Nucleus accumbens (tissue), 56 donors: ENCODE results near the gene ENTPD6.
A peak's percentile ranks its signal among the peaks of the same experiment; 100 is the strongest.
"Not testable (repeated sequence)": the region's sequence is repeated elsewhere in the genome, so short reads cannot be mapped to it uniquely, and the experiment has no call there.

Source experiments
- DNase-seq, 56 donors: peaks; one replicate each; lab custom pipeline; 2025; lab: John Stamatoyannopoulos, UW

ENTPD6 gene

DNA sequence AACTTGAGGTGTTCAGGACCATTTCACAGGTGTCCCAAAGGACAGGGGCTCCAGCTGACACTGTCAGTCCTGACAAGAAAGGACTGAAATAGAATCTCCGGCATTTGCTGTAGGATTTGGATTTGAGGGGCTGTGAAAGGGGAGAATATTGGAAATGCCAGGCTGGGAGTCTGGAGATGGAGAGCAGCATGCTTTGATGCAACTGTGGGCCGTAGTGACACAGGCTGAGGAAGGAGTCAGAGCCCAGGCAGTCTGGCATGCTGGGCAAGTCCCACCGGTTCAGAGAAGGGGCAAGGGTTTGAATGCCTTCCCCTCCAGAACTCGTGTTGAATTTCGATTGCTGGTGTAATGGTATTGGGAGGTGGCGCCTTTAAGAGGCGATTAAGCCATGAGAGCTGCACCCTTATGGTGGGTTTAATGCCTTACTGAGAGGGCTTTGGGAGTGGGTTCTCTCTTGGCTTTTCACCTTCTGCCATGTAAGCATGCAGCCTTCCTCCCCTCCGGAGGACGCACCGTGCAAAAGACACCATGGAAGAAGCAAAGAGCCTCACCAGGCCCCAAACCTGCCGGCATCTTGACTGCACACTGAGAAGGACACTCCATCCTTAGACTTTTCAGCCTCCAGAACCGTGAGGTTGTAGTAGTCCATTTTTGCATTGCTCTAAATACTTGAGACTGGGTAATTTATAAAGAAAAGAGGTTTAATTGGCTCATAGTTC, 43.0 kb downstream of the ENTPD6 start:
- DNase-seq, result no peak

DNA sequence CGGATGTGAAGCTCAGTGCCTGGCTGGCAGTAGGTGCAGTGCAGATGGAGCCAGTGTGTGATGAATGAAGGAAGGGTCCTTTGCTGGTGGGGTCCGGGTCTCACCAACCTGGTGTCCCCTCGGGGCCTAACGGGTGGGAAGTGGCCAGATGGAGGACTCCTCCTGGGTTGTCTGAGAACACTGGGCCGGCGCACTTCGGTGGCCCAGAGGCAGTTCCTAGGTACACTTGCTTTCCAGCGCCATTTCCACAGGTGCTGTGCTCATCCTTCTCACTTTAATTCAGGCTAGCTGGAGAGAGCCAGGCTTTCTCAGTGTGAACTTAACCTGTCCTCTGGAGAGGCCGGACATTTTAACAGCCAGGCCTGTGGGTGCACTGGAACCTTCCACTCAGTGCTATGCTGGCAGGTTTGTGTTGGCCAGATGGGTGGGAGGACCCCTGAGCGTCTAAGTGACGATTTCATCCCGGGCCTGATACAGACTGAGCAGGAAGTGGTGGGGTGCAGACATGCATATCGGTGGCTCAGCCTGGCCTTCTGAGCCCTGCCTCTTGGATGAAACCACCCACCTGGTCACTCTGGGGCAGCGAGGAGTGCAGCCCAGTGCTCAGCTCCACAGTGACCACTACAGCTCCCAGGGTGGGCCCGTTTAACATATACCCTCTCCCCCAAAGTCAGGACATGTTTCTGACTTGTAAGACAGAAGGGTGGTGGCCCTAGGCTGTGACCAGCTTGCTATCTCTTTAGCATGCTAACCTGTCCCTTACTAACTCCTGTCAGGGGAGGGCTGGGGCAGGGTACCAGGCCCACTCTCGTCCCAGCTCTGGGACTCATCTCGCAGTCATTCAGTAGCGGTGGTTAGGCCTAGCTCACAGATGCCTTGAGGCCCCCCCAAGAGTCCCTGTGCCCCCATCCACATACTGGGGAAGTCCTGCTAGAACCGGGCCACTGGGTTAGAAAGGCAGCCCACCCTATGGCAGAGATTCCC, 44.2 kb downstream of the ENTPD6 start:
- no peak for DNase-seq

DNA sequence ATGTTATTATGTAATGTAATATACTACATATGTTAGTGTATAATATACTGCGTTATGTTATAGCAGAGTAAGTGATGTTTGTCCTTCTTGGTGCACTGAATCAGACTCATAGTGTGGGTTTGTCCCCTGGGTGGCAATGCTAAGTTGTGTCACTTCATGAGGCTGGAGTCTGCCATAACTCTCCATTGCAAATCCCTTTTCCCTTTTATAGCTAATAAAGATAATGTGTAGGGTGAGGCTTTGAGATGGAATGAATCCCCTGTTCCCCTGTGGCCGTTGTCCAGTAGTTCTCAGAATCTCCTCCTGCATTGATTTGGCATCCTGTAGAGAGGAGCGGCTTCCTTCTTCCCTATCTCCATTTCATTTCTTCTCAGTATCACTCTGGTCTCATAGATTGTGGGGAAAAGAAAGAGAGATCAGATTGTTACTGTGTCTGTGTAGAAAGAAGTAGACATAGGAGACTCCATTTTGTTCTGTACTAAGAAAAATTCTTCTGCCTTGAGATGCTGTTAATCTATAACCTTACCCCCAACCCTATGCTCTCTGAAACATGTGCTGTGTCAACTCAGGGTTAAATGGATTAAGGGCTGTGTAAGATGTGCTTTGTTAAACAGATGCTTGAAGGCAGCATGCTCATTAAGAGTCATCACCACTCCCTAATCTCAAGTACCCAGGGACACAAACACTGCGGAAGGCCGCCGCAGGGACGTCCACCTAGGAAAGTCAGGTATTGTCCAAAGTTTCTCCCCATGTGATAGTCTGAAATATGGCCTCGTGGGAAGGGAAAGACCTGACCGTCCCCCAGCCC, 45.5 kb downstream of the ENTPD6 start:
- not testable (repeated sequence) for DNase-seq

DNA sequence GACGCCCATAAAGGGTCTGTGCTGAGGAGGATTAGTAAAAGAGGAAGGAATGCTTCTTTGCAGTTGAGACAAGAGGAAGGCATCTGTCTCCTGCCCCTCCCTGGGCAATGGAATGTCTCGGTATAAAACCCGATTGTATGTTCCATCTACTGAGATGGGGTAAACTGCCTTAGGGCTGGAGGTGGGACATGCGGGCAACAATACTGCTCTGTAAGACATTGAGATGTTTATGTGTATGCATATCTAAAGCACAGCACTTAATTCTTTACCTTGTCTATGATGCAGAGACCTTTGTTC, 46.1 kb downstream of the ENTPD6 start:
- not testable (repeated sequence) for DNase-seq

DNA sequence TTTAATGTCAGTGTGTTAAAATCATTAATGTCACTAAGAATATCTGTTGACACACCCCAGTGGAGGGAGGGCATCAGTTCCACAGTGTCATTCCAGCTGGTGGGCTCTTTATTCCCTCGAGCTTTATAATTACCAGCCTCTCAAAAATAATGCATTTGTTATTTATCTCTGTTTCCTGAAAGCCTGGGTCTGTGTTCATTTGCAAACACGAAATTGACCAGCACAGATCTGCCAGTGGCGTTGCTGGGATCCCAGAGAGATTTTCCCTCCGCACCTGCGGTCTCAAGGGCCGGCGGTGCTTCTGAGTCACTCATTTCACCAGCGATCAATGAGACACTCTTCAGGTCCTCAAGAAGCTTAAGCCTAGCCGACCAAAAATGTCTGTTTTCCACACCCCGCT, 46.7 kb downstream of the ENTPD6 start:
- no peak for DNase-seq

DNA sequence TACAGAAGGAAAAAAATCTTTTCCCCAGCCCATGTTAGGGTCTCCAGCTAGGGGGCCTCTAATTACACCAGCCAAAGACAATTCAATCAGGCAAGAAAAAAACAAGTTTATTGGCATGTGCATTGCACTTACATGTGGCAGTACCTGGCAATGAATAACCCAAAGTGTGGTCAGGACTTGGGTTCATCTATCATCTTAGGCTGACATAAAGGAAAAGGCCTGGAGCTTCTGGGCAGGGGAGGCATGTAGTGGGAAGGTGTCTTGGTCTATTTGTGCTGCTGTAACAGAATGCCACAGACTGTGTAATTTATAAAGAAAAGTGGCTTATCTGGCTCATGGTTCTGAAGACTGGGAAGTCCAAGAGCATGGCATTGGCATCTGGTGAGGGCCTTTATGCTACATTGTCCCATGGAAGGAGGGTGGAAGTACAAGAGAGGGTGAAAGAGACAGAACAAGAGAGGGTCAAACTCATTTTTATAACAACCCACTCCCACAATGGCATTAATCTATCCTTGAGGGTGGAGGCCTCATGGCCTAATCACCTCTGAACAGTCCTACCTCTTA, 48.0 kb downstream of the ENTPD6 start:
- DNase-seq, result no peak

DNA sequence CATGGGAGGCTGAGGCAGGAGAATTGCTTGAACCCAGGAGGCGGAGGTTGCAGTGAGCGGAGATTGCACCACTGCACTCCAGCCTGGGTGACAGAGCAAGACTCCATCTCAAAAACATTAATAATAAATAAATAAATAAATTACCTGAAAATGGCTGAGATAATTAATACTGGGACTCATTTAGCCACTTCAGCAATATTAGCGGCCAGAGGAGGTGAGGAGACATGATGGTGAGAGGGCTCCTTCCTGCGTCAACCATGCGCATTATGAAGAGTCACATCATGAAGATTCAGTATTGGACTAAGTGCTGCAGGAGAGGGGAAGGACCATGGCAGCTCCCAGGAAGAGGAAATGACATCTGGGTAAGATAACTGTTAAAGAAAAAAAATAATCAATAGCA, 49.5 kb downstream of the ENTPD6 start:
- DNase-seq, result no peak

DNA sequence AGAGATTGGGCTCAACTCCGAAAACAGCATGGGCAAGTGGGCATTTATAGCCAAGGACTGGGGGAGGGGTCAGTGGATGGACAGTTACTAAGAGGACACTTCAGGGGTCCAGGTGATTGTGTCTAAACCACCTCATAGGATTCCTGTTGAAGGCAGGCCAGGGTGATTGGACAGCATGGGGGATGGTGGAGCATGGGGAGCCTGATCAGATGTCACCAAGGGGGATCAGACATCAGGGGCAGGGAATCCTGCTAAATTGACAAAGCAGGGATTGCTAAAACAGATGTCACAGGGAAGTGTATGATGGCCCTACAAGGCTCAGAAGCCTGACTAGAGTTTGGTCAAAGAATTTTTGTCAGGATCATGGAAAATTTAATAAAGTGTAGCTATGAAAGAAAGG, 49.9 kb downstream of the ENTPD6 start:
- no peak for DNase-seq

DNA sequence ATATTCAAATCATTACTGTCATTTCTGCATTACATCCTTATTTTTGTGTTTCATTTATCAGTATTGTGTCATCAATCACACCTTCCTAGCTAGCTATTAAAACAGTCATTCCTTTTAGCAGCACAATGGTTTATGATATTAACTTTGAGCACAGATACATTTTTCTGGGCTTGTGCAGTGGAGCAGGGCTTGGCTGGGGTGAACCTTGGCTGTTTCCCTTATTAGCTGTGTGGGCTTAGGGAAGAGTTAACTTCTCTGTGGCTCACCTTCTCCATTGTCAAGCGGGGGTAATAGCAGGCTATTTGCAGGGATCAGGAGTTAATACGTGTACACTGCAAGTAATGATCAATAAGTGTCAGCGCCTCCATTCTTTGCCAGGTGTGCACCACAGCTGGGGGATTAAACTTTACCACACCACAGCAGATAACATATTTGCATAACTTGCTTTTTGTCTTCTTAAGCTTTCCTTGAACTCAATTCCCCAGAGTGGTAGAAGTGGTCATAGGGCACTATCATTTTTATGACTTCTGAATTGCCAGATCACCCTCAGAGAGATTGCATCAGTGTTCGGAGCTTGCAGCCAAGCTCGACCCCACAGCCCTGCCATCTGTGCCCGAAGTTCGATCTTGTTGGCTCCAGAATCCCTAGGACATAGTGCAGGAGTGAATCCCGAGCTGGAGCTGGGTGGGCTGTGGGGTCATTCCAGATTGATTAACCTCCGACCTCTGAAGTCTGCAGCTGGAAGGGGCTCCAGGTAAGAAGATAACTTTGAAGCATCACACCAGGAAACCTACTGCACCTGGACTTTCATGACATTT, 50.9 kb downstream of the ENTPD6 start:
- DNase-seq, result no peak

DNA sequence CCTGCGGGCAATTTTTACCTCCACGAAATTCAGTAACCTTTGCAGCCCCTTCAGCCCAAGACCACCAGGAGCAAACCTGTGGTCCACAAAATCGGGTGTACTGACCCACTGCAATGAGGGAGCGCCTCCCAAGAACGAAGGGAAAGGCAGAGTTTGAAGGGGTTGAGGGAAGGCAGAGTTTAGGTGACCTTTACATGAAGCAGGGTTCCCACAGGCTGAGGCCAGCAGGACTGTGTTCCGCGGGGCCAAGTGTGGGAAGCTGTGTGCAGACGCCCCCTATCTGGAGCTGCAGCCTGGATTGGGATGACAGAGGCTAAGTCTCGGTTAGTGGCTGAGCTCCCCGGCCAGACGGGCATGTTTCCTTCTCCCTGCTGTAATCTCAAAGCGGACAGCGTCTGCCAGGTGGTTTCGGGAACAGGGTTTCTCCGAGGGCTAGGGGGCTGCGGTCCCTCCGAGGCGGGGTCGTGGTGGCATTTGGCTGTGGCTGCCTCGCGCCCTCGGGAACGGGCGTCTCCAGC, 51.5 kb downstream of the ENTPD6 start:
- peak in 42 of 56 donors; percentile 17 to 78 (median 52) for DNase-seq

DNA sequence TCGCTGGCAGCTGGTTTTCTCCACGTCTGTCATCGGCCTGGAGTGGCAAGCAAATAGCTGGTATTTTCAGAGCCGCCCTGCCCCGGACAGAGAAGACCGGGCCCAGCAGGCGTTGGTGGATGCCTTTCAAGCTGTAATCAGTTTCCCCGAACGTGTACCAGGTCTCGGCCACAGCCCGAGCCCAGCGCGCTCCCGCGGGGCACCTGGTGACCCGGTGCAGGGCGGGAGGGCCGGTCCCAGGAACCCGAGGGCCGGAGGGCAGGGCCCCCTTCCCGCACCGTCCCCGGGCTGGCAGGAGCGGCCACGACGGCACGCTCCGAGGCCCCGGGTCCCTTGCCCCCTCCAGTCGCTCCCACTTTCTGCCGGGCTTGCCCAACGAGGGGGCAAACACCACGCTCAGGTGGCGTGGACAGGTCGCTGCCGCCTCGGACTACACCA, 52.0 kb downstream of the ENTPD6 start:
- peak in 2 of 56 donors; percentile 58 to 64 for DNase-seq

DNA sequence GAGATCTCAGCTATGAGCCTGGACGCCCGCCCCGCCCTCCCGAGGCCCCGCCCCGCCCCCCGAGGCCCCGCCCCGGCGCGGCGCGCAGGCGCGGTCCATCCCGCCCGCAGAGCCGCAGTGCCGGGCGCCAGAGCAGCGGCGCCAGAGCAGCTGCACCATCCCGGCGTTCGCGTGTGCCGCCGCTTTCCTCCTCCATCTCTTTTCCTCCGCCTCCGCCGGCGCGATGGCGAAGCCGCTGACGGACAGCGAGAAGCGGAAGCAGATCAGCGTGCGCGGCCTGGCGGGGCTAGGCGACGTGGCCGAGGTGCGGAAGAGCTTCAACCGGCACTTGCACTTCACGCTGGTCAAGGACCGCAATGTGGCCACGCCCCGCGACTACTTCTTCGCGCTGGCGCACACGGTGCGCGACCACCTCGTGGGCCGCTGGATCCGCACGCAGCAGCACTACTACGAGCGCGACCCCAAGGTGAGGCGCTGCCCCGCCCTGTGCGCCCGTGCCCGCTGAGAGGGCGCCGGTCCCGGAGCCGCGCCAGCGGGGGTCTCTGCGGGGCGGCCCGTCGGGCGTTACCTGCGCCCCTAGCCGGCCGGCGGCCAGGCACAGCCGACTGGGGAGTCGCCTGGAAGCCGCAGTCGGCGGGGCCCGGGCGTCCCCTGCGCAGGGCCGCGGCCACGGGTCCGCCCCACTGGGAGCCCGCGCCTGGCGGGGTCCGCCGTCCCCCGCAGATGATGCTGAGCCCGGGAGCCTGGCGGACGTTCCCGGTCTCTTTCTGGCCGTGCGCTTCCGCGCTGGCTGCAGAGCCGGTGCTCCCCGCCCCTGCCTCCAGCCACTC, 52.7 kb downstream of the ENTPD6 start, which contains the start of gene PYGB:
Gene PYGB (plus strand): TSS at position 130 of the 830 bp plus-strand sequence. CDS start 94 bp downstream, at position 224.
- DNase-seq, result peak in 53 of 56 donors; percentile 37 to 89 (median 77)

DNA sequence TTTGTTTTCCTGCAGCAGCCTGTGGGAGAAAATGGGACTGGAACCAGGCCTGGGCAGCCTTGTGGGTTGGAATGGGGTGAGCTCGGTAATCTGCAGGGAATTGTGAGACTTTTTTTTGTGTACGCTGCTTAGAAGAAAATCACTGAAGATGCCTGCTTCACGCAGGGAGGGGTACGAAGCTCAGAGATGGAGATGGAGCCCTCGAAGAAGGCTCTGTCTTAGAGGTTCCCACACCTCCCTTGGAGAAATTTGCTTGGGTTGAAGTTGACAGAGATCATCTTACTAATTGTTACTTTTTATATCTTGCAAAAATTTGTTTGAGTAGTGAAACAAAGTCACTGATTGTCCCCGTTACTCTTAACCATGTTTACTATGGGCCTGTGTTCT, 53.3 kb downstream of the ENTPD6 start:
- DNase-seq, result peak in 7 of 56 donors; percentile 38 to 72 (median 48)

DNA sequence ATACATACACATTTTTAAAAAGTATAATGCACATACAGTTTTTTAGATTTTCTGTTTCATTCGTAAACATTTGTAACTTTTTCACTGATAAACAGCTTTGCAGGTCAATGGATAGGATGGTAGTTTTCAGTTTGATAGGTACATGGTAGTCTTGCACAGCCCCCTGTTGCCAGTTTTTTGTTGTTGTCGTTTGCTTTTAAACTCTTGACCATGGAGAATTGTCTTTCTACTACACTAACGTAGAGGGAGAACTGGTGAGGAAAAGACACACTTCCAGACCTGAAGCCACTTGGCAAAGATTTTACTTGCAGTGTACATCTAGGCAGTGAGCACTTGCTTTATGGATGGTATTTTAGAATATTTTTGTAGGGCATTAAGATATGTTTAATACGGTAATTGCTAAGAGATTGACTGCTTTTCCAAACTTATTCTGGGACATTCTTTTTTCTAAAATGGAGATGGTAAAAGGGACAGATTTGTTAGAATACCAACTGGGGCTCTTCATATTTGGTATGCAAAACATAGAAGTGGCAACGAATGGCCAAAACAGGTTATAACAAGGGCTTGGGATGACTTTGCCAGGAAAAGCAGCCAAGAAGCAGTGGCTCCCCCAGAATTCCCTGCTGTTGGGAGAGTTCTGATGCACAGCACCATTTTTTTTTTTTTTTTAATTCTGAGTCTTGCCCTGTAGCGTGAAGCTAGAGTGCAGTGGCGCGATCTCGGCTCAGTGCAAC, 53.9 kb downstream of the ENTPD6 start:
- DNase-seq, result peak in 12 of 56 donors; percentile 10 to 61 (median 28)

DNA sequence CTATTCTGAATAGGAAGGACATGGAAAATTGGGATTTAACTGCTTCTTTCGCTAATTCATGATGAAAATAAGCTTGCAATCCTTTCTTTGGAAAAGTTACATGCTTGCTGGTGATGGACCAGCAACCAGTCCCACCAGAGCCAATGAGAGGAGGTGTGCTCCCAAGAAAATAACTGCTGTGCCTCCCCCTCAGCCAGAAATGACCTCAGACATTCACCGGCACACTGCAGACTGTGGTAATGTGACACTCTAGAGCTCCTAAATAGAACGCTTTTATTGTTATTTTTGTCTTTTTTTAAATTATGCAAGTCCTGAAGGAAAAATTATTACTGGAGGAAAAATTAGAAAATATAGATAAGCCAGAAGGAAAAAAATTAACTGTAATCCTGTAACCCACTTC, 55.0 kb downstream of the ENTPD6 start:
- DNase-seq, result no peak

DNA sequence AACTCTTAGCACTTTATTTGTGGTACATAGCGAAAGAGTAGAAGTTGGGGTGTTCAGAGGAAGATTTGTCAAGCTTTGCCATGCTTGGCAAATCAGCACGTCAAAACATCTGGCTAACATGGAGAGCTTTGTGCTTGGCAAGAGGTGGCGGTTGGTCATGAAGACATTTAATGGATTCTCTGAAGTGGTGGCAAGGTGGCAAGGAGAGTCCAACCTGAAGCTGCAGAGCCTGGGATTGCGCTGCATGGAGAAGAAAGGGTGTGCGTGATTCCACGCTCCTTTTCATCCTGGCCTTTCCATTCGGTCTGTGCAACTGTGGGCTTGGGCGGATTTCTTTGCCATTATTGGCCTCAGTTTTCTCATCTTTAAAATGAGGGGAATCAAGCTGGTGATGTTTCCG, 55.5 kb downstream of the ENTPD6 start:
- no peak for DNase-seq

DNA sequence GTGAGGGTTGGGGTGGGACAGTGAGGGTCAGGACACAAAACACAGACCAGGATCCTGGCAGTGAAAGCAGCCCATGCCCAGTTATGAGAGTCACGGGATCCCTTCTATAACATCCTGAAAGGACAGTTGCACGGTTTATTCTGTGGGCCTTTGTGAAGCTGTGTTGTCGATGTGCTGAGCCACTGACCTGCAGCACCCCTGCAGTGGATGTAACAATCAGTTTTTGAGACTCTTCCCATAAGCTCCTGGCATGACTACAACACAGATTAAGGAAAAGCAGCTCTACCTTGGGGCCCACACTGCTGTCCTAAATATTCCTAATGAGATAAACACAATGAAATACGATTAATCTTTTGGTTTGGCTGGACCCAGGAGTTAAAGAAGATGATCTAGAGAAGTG, 56.0 kb downstream of the ENTPD6 start:
- peak in 4 of 56 donors; percentile 17 to 49 (median 26) for DNase-seq

DNA sequence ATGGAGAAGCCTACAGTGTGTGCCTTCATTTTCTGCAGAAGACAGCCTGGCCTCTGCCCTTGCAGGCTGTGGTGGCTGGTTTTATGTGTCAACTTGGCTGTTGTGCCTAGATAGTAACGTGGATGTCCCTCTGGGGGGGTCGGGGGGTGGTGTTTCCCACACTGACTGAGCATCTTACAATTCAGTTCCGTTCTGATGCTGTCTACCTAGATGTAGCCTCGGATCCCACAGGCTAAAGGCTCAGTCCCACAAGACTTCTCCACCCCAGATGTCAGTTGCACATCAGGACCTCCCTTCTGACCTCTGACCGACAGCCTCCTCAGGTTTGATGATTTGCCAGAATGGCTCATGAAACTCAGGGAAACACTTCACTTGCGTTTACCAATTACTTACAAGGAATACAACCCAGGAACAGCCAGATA, 56.7 kb downstream of the ENTPD6 start:
- DNase-seq, result no peak
